VCaP (cell line): Measurements from ENCODE around the gene COA8.

Experiments used
- H3K27ac ChIP-seq: fragments of 450-650 bp; 2 replicates; pipeline ENCODE4 v1.5.1; 2017
- TF ChIP-seq, protein P1 (sequence below): fragments of 450-650 bp; conservative IDR thresholded peaks from 2 replicates; pipeline ENCODE4 v1.5.1; 2017; ENCODE audit warnings: mild to moderate bottlenecking, moderate library complexity

Gene COA8

DNA sequence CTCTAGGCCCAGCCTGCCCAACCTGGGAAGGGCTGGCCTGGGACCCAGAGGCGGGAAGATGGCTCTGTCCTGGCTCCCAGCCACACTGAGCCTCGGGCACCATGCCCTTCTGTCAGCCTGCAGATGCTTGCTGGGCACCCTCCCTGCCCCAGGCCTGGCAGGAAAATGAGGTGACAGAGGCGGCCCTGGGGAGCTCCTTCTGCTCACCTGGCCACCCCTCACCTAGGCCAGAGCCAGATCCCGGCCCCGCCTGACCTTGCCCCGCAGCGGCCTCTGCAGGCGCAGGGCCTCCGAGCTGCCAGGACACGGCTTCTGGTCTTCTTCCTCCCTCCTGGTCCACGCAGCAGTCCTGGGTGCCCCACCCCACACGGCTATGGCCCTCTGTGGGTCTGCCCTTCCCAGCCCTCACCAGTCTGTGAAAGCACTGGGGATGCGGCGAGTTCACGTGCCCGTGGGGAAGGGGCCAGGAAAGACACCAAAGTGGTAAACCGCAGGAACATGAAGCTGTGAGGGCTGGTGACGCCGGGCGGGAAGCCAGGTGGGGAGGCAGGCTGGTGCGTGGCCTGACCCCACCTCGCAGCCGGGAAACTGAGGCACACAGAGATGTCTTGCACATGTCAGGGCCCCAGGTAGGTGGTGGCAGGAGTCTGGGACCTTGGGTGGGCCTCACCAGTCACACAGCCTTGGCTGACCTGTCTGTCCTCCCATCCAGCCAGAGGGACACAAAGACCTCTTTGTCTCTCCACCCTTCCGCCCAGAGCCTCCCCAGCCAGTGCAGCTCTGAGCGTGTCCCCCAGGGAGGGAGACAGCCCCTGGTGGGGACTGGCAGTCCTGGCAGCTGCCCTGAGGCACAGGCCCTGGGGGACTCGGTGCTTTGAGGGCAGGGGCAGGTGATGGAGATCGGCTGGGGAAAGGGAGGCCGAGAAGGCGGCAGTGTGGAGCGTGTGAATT is 13.1 kb upstream of the COA8 start:
- H3K27ac ChIP-seq = 0 out of 2 replicates have a peak overlapping the region, but pooled peaks have one; percentile 14
- TF ChIP-seq, protein P1, sequence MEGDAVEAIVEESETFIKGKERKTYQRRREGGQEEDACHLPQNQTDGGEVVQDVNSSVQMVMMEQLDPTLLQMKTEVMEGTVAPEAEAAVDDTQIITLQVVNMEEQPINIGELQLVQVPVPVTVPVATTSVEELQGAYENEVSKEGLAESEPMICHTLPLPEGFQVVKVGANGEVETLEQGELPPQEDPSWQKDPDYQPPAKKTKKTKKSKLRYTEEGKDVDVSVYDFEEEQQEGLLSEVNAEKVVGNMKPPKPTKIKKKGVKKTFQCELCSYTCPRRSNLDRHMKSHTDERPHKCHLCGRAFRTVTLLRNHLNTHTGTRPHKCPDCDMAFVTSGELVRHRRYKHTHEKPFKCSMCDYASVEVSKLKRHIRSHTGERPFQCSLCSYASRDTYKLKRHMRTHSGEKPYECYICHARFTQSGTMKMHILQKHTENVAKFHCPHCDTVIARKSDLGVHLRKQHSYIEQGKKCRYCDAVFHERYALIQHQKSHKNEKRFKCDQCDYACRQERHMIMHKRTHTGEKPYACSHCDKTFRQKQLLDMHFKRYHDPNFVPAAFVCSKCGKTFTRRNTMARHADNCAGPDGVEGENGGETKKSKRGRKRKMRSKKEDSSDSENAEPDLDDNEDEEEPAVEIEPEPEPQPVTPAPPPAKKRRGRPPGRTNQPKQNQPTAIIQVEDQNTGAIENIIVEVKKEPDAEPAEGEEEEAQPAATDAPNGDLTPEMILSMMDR = no peak

GRCh38 chr14:103550451-103551337 is 12.1 kb upstream of the COA8 start:
- TF ChIP-seq, protein P1 = no peak
- no peak overlapping the region for H3K27ac ChIP-seq

- no peak overlapping the region for H3K27ac ChIP-seq
- TF ChIP-seq, protein P1 = no peak
Measured at GRCh38 chr14:103551338-103551762, 11.4 kb upstream of the COA8 start.

DNA sequence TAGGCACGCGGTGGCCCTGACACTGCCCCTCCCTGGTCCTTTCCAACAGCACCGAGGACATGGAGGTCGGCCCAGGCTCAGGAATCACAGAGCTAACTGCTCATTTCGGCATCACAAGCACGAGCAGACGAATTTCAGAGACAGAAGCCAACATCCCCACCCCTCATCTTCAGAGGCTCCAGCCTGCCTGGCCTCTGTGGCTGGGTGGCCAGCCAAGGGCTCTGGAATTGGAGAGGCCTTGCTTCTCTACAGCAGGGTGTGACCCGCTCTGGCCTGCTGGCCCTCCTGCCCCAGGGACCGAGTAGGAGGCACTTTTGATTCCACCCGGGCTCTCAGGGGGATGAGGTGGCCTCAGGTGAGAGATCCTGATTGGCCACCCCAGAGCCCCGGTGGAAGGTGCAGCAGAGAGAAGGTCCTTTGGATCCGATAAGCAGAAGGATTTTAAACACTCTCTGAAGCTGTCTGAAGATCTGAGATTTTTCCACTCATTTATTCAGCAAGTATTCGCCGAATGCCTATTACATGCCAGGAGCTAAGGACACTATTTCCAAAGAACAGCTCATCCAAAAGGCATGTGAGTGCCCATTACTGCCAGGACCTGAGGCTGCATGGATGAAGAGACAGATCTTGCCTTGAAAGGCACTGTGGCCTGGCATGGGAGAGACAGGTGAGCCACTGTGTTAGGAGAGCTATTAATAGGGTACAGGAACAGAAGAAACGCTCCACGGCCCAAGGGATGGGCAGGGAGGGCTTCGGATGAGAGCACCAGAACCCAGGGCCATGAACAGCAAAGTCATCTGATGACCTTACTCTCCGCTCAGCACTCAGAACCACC is 10.5 kb upstream of the COA8 start:
- H3K27ac ChIP-seq = no peak overlapping the region
- TF ChIP-seq, protein P1 = no peak

GRCh38 chr14:103552846-103553210 is 9.9 kb upstream of the COA8 start:
- TF ChIP-seq, protein P1 = no peak
- no peak overlapping the region for H3K27ac ChIP-seq

- TF ChIP-seq, protein P1 = no peak
Measured at GRCh38 chr14:103555559-103556337, 7.0 kb upstream of the COA8 start.

More at GRCh38 chr14:103555559-103556337, 7.0 kb upstream of the COA8 start:
- 0 out of 2 replicates have a peak overlapping the region, but pooled peaks have one; percentile 4 for H3K27ac ChIP-seq
